Mesodermal cell (in vitro differentiated cells): ENCODE data around the gene STUB1.

Experiments
- H3K27ac ChIP-seq: 2 replicates; pipeline ENCODE4 v1.7.0; 2013; ENCODE audit warnings: mild to moderate bottlenecking, low read depth, low read length, moderate library complexity; ENCODE audit not compliant: severe bottlenecking
- H3K36me3 ChIP-seq: 2 replicates; pipeline ENCODE4 v1.7.1; 2013; ENCODE audit warnings: mild to moderate bottlenecking, low read length, moderate library complexity; ENCODE audit not compliant: control insufficient read depth, insufficient read depth
- H3K4me1 ChIP-seq: one replicate; pipeline ENCODE4 v1.7.1; 2013; ENCODE audit warnings: mild to moderate bottlenecking, low read length; ENCODE audit not compliant: insufficient read depth, control insufficient read depth, poor library complexity, severe bottlenecking
- H3K4me3 ChIP-seq: 2 replicates; pipeline ENCODE4 v1.7.0; 2013; ENCODE audit warnings: low read length, control low read depth, mild to moderate bottlenecking; ENCODE audit not compliant: insufficient read depth, poor library complexity, severe bottlenecking; ENCODE audit errors: extremely low read depth
- H3K9me3 ChIP-seq: 2 replicates; pipeline ENCODE4 v1.7.1; 2013; ENCODE audit warnings: mild to moderate bottlenecking, low read length, moderate library complexity; ENCODE audit not compliant: control insufficient read depth
- WGBS, 2 experiments: methylation state at CpG; one replicate each; pipeline ENCODE4 v1.1.5; 2013; ENCODE audit warnings: missing lambda C conversion rate in 2 of 2; ENCODE audit not compliant: insufficient coverage in 2 of 2; 5-methylcytosine and 5-hydroxymethylcytosine counted together

STUB1 gene

GRCh38 chr16:645852-646678 is 34.1 kb upstream of the STUB1 start:
- Histone ChIP-seq H3K4me1 (peaks cover 12% of the 10 kb centered on the region), H3K27ac (no peak overlapping the region), H3K9me3 (no peaks in the 10 kb centered on the region), H3K4me3 (no peak overlapping the region), H3K36me3 (no peaks in the 10 kb centered on the region)
- 85 to 93% methylated on average over 22 to 29 of the region's 32 CpGs for WGBS, 2 experiments

GRCh38 chr16:646679-647172 is 33.5 kb upstream of the STUB1 start:
- Histone ChIP-seq H3K4me1 (peaks cover 12% of the 10 kb centered on the region), H3K9me3 (no peaks in the 10 kb centered on the region), H3K36me3 (no peaks in the 10 kb centered on the region), H3K4me3 (no peak overlapping the region), H3K27ac (no peak overlapping the region)
- 90 to 96% methylated on average over 17 to 22 of the region's 22 CpGs for WGBS, 2 experiments

- peaks cover 5% of the 10 kb centered on the region for H3K36me3 ChIP-seq
- no peaks in the 10 kb centered on the region for H3K9me3 ChIP-seq
- WGBS, 2 experiments: 95 to 97% methylated on average over 21 to 23 of the region's 25 CpGs
- H3K27ac ChIP-seq: no peak overlapping the region
- H3K4me1 ChIP-seq: peaks cover 12% of the 10 kb centered on the region
- no peak overlapping the region for H3K4me3 ChIP-seq
Measured at GRCh38 chr16:647173-647902, 32.9 kb upstream of the STUB1 start.

- peak overlapping the region; percentile 77 for H3K27ac ChIP-seq
- no peaks in the 10 kb centered on the region for H3K9me3 ChIP-seq
- 64 to 69% methylated on average over 21 to 24 of the region's 24 CpGs for WGBS, 2 experiments
- H3K4me3 ChIP-seq: peak overlapping the region; percentile 66
- H3K36me3 ChIP-seq: peaks cover 10% of the 10 kb centered on the region
- peaks cover 7% of the 10 kb centered on the region for H3K4me1 ChIP-seq
Measured at GRCh38 chr16:648071-648780, 32.0 kb upstream of the STUB1 start.

GRCh38 chr16:648781-649589 is 31.2 kb upstream of the STUB1 start, which contains the start of gene WDR90:
TSS of gene WDR90 (plus strand) at chr16:649365. CDS start at chr16:649417, 52 bp downstream.
- peaks cover 14% of the 10 kb centered on the region for H3K36me3 ChIP-seq
- WGBS, 2 experiments: 4% methylated on average over 69 to 91 of the region's 91 CpGs
- peak within 1 kb of the TSS; percentile 66 for H3K4me3 ChIP-seq
- H3K27ac ChIP-seq: peak within 1 kb of the TSS; percentile 77
- H3K9me3 ChIP-seq: no peaks in the 10 kb centered on the region
- H3K4me1 ChIP-seq: peaks cover 7% of the 10 kb centered on the region

- H3K4me3 ChIP-seq: peak overlapping the region; percentile 66
- 10 to 11% methylated on average over 29 to 35 of the region's 44 CpGs for WGBS, 2 experiments
- peaks cover 7% of the 10 kb centered on the region for H3K4me1 ChIP-seq
- H3K27ac ChIP-seq: no peak overlapping the region
- peaks cover 16% of the 10 kb centered on the region for H3K36me3 ChIP-seq
- H3K9me3 ChIP-seq: no peaks in the 10 kb centered on the region
Measured at GRCh38 chr16:649631-650030, 30.6 kb upstream of the STUB1 start.

- 93 to 95% methylated on average over 19 to 22 of the region's 22 CpGs for WGBS, 2 experiments
- Histone ChIP-seq H3K4me1 (peaks cover 7% of the 10 kb centered on the region), H3K9me3 (no peaks in the 10 kb centered on the region), H3K27ac (no peak overlapping the region), H3K4me3 (no peak overlapping the region), H3K36me3 (peaks cover 20% of the 10 kb centered on the region)
Measured at GRCh38 chr16:651844-652243, 28.4 kb upstream of the STUB1 start.

- 94 to 95% methylated on average over 27 to 28 of the region's 28 CpGs for WGBS, 2 experiments
- H3K36me3 ChIP-seq: peaks cover 20% of the 10 kb centered on the region
Measured at GRCh38 chr16:652454-653305, 27.5 kb upstream of the STUB1 start.

GRCh38 chr16:654034-654433 is 26.2 kb upstream of the STUB1 start:
- Histone ChIP-seq H3K9me3 (no peaks in the 10 kb centered on the region), H3K27ac (no peak overlapping the region), H3K4me1 (no peaks in the 10 kb centered on the region), H3K4me3 (no peak overlapping the region), H3K36me3 (peaks cover 25% of the 10 kb centered on the region)
- WGBS, 2 experiments: 93 to 96% methylated on average over 8 to 11 of the region's 12 CpGs

More at GRCh38 chr16:652454-653305, 27.5 kb upstream of the STUB1 start:
- H3K27ac ChIP-seq: no peak overlapping the region
- H3K9me3 ChIP-seq: no peaks in the 10 kb centered on the region
- H3K4me3 ChIP-seq: no peak overlapping the region
- peaks cover 7% of the 10 kb centered on the region for H3K4me1 ChIP-seq
